PC-9 (cell line): Measurements from ENCODE around the gene SLC8A3. TPM values are rescaled to one million over a fixed set of nuclear protein-coding genes. Genes with fewer than 3 reads are reported as not detected.

ENCODE experiments used
- BruUV-seq: library from RNA; stranded (reverse); fragments of 400-500 nt; replicated peaks from 2 replicates; lab custom pipeline; 2021; lab: Mats Ljungman, UMichigan
- CTCF ChIA-PET: fragments of 300-600 bp; sonication (Branson Sonifier 250); formaldehyde crosslinking; loops from one replicate; lab custom pipeline; 2022; ENCODE audit warnings: antibody characterized with exemption; lab: Charles Lee
- POLR2A ChIA-PET: fragments of 300-600 bp; sonication (Branson Sonifier 250); formaldehyde crosslinking; loops from one replicate; lab custom pipeline; 2022; ENCODE audit warnings: antibody characterized with exemption; ENCODE audit not compliant: unreplicated experiment; lab: Charles Lee
- DNase-seq, 2 experiments: peaks; one replicate each; pipeline versions ENCODE4 v3.0.0 to v3.0.0-alpha.2; 2015 to 2022; ENCODE audit warnings: mixed read lengths in 1 of 2
- H2AFZ ChIP-seq: fragments of 200-600 bp; sonication (generic); 2 replicates; pipeline ENCODE4 v1.8.1; 2017; ENCODE audit warnings: antibody characterized with exemption
- H3F3A ChIP-seq: fragments of 200-600 bp; sonication (generic); 2 replicates; pipeline ENCODE4 v1.8.1; 2017; ENCODE audit warnings: antibody characterized with exemption, mild to moderate bottlenecking, low read depth; ENCODE audit not compliant: insufficient read depth
- H3K27ac ChIP-seq: fragments of 200-600 bp; sonication (generic); 2 replicates; pipeline ENCODE4 v1.6.1; 2016; ENCODE audit warnings: mixed run types
- H3K27me3 ChIP-seq: fragments of 200-600 bp; sonication (generic); 2 replicates; pipeline ENCODE4 v1.6.1; 2016; ENCODE audit warnings: low read depth, mixed run types; ENCODE audit not compliant: insufficient read depth
- H3K36me3 ChIP-seq: fragments of 200-600 bp; sonication (generic); 2 replicates; pipeline ENCODE4 v1.6.1; 2016; ENCODE audit warnings: low read depth, mixed run types
- H3K4me1 ChIP-seq: fragments of 200-600 bp; sonication (generic); replicated peaks from 2 replicates; pipeline ENCODE4 v1.6.1; 2016; ENCODE audit warnings: mixed run types; ENCODE audit not compliant: insufficient read depth
- H3K4me2 ChIP-seq: fragments of 200-600 bp; sonication (generic); 2 replicates; pipeline ENCODE4 v1.6.1; 2017; ENCODE audit warnings: mixed run types
- H3K4me3 ChIP-seq: fragments of 200-600 bp; sonication (generic); 2 replicates; pipeline ENCODE4 v1.6.1; 2016; ENCODE audit warnings: mixed run types
- H3K79me2 ChIP-seq: fragments of 200-600 bp; sonication (generic); 2 replicates; pipeline ENCODE4 v1.6.1; 2017; ENCODE audit warnings: low read depth, mixed run types
- H3K9me2 ChIP-seq: fragments of 200-600 bp; sonication (generic); 2 replicates; pipeline ENCODE4 v1.8.1; 2017; ENCODE audit warnings: mild to moderate bottlenecking; ENCODE audit not compliant: insufficient read depth
- H3K9me3 ChIP-seq: fragments of 200-600 bp; sonication (generic); 2 replicates; pipeline ENCODE4 v1.8.1; 2016; ENCODE audit warnings: low read depth; ENCODE audit not compliant: insufficient read depth
- H4K20me1 ChIP-seq: fragments of 200-600 bp; sonication (generic); 2 replicates; pipeline ENCODE4 v1.8.1; 2017; ENCODE audit not compliant: insufficient read depth
- EZH2 ChIP-seq: fragments of 200-600 bp; sonication (generic); IDR thresholded peaks from 2 replicates; pipeline ENCODE4 v1.8.0; 2017; ENCODE audit warnings: antibody characterized with exemption, low read depth
- intact Hi-C: fragments of 100-400 bp; cut with micrococcal nuclease; formaldehyde crosslinking; loops from one replicate; pipeline ENCODE4 v1.10.0; 2022; ENCODE audit not compliant: unreplicated experiment
- total RNA-seq: library from RNA; stranded (reverse); gene quantifications from 2 replicates; pipeline ENCODE4 v1.2.3, GENCODE V29; 2021
- TF ChIP-seq, protein P1 (sequence below): fragments of 200-600 bp; sonication (generic); conservative IDR thresholded peaks from 2 replicates; pipeline ENCODE4 v1.6.1; 2017; ENCODE audit warnings: mixed run types, antibody characterized with exemption, mild to moderate bottlenecking, moderate library complexity

Gene SLC8A3
- total RNA-seq, 1 experiment from 2014 or later = not detected

DNA sequence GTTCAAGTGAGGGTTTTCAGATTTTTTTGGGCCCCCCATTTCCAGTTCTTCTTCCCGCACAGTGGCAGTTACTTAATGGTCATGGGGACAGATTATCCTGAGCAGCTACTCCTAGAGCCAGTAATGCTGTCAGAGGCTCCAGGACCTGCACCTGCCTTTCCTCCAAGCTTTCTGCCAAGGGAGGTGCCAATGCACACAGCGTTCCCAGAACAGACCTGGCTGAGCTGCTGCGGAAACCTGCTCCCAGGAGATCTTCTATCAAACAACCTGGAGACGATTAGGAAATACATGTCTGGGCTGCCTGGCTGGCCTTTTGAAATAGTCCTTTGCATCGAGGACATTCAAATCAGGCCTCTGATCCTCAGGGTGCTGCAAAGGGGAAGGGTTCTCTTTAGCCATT is 120.9 kb downstream of the SLC8A3 start:
- Histone ChIP-seq H3K4me2 (no peak overlapping the region), H3K36me3 (no peaks in the 10 kb centered on the region), H3K27me3 (peaks cover 60% of the 10 kb centered on the region), H3K4me1 (no peaks in the 10 kb centered on the region), H3K27ac (no peak overlapping the region), H4K20me1 (no peaks in the 10 kb centered on the region), H3F3A (no peaks in the 10 kb centered on the region), H3K9me2 (no peaks in the 10 kb centered on the region), H2AFZ (no peak overlapping the region), H3K4me3 (no peak overlapping the region), H3K79me2 (no peaks in the 10 kb centered on the region), H3K9me3 (no peaks in the 10 kb centered on the region)
- ChIA-PET POLR2A (no interaction called here), CTCF (no interaction called here)
- intact Hi-C loops = no loop called here
- no peak for DNase-seq
- TF ChIP-seq, protein P1, sequence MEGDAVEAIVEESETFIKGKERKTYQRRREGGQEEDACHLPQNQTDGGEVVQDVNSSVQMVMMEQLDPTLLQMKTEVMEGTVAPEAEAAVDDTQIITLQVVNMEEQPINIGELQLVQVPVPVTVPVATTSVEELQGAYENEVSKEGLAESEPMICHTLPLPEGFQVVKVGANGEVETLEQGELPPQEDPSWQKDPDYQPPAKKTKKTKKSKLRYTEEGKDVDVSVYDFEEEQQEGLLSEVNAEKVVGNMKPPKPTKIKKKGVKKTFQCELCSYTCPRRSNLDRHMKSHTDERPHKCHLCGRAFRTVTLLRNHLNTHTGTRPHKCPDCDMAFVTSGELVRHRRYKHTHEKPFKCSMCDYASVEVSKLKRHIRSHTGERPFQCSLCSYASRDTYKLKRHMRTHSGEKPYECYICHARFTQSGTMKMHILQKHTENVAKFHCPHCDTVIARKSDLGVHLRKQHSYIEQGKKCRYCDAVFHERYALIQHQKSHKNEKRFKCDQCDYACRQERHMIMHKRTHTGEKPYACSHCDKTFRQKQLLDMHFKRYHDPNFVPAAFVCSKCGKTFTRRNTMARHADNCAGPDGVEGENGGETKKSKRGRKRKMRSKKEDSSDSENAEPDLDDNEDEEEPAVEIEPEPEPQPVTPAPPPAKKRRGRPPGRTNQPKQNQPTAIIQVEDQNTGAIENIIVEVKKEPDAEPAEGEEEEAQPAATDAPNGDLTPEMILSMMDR = no peak
- TF ChIP-seq EZH2 = no peak
- no TSS peak for BruUV-seq

DNA sequence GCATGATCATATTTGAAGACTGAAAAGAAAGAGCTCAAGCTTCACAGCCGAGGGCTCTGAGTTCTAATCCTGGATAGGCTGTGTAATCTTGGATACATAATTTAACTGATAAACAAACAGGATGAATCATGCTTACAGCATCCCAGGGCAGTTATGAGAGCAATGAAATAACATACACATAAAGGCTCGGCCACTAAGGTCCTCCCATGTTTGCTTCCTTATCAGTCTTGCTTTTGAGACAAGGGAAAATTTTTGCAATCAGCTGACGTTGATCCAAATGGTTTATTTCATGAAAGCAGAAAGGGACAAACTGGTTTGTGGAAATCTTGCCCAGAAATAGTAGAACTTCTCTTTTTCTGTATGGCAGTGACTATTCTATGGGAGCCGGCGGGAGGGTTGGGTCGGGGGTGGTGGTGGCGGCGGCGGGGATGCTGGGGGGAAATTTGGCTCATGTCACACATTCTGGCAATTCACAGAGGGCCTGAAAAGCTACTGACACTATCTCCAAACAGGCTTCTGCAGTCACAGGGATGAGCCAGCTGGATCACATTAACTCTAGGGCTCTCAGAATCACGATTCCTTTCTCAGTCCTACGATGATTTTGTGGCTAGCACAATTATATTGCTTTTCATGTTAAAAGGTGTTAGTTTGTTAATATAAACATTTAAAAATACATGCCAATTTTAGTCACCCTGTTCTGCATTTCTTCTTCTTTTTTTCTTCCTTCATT is 124.5 kb downstream of the SLC8A3 start:
- Histone ChIP-seq H3K79me2 (no peaks in the 10 kb centered on the region), H3K4me1 (no peaks in the 10 kb centered on the region), H3K9me3 (no peaks in the 10 kb centered on the region), H2AFZ (no peak overlapping the region), H4K20me1 (no peaks in the 10 kb centered on the region), H3F3A (no peaks in the 10 kb centered on the region), H3K27me3 (peaks cover 45% of the 10 kb centered on the region), H3K36me3 (no peaks in the 10 kb centered on the region), H3K4me2 (no peak overlapping the region), H3K4me3 (no peak overlapping the region), H3K9me2 (no peaks in the 10 kb centered on the region), H3K27ac (no peak overlapping the region)
- ChIA-PET CTCF (no interaction called here), POLR2A (no interaction called here)
- intact Hi-C loops = no loop called here
- no peak for TF ChIP-seq EZH2
- TF ChIP-seq, protein P1 = no peak
- BruUV-seq = no TSS peak
- DNase-seq = no peak

DNA sequence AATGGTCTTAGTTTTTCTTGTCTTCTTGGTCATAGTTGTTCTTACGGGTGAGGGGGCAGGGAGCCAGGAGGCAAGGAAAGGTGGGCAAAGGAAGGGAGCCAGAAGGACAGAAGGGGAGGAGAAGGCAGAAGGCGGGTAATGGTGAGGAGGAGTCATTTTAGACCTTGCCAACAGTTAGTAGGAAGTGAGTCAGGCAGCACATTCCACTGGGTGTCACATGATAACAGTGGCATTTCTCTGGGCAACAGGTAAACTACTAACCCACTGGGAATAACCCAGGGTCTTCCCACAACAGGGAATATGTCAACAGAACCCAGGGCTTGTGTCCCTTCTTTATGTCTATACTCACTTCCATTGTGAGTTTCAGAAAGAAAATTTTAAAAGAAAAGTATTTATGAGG is 127.6 kb downstream of the SLC8A3 start:
- TF ChIP-seq, protein P1 = no peak
- TF ChIP-seq EZH2 = no peak
- H2AFZ ChIP-seq = no peak overlapping the region
- H3K27ac ChIP-seq = no peak overlapping the region
- H3K27me3 ChIP-seq = peaks cover 30% of the 10 kb centered on the region; the same call in 1 of the 2 replicates
- H3K9me2 ChIP-seq = no peaks in the 10 kb centered on the region
- H3K4me3 ChIP-seq = no peak overlapping the region
- H4K20me1 ChIP-seq = no peaks in the 10 kb centered on the region
- no peaks in the 10 kb centered on the region for H3F3A ChIP-seq
- DNase-seq = no peak
- H3K36me3 ChIP-seq = no peaks in the 10 kb centered on the region
- ChIA-PET POLR2A (no interaction called here), CTCF (no interaction called here)
- intact Hi-C loops = no loop called here
- no peak overlapping the region for H3K4me2 ChIP-seq
- no TSS peak for BruUV-seq
- no peaks in the 10 kb centered on the region for H3K4me1 ChIP-seq
- H3K9me3 ChIP-seq = no peaks in the 10 kb centered on the region
- no peaks in the 10 kb centered on the region for H3K79me2 ChIP-seq
